KG1 (cell line): ENCODE results near the gene STK16.

Source experiments
- DNase-seq: peaks from one replicate; lab custom pipeline; 2025; lab: John Stamatoyannopoulos, UW

The STK16 gene

DNA sequence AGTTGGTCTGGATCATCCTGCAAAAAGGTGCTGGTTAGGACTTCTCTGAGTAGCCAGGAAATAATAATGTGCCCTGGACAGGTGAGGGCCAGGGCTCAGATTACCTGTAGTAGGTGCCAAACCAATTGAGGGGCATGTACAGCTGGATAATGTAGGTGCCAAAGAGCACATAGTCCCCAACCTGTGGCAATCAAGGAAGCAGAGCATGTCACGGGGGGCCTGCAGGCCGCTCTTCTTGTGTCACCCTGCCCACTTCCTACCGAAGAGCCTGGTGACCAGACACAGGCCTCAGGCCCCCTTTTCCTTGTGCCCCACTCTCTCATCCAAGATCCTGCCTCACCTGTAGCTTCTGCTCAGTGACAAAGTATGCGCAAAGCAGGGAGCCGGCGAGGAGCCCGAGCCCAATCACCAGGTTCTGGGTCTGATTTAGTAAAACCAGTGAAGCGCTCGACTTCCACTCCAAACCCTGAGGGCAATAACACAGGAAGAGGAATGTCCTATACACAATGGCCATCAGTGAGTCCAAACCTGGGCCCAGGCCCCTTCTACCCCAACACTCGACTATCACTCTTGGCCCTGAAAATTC, 31.7 kb upstream of the STK16 start:
- no peak for DNase-seq

- no peak for DNase-seq
Measured at GRCh38 chr2:219214141-219214540, 31.1 kb upstream of the STK16 start.

DNA sequence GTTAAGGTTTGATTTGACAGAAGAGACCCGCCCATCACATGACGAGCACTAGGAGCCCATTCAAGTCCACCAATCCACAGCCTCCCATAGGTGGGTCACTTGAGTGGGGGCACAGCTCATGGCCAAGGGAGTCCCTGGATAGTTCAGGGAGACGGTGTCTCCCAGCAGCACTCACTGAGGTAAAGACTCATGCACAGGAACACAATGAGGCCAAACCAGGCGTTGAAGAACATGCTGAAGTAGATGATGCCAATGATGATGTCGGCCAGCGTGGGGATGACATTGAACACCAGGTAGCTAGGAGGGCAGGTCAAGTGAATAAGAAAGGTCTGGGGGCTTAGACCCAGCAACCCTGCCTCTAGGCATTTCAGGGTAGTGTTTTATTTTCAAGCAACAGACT, 30.5 kb upstream of the STK16 start:
- DNase-seq: no peak

- DNase-seq: no peak
Measured at GRCh38 chr2:219215871-219216534, 29.3 kb upstream of the STK16 start.

- no peak for DNase-seq
Measured at GRCh38 chr2:219216535-219216915, 28.8 kb upstream of the STK16 start.

- DNase-seq: no peak
Measured at GRCh38 chr2:219218217-219218731, 27.0 kb upstream of the STK16 start.

- DNase-seq: no peak
Measured at GRCh38 chr2:219218732-219219701, 26.3 kb upstream of the STK16 start, which contains the start of gene ABCB6. Gene ABCB6, minus strand, starts transcription at chr2:219218958. Its CDS starts 285 bp downstream, at chr2:219218673.

GRCh38 chr2:219219784-219220532, 25.3 kb upstream of the STK16 start:
- no peak for DNase-seq

GRCh38 chr2:219220652-219221402, 24.5 kb upstream of the STK16 start:
- no peak for DNase-seq

GRCh38 chr2:219221957-219222518, 23.2 kb upstream of the STK16 start:
- DNase-seq: no peak

- DNase-seq: no peak
Measured at GRCh38 chr2:219223831-219224610, 21.3 kb upstream of the STK16 start.

DNA sequence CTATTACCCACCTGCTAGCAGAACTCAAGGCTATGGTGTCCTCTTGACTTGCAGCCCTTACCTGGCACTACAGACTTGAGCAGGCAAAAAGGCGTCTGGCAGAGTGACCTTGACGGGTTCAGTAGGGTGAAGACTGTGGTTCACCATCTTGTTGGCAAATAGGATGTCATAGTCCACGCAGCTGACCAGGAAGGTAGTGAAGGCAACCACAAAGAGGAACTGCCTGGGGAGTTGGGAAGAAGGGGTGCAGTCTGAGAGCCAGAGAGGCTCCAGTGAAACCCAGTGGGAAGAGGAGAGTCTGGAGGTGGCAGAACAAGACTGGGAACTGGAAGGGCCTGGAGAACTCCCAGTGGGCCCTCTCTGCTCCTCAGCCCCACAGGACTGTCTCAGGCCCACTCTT, 19.9 kb upstream of the STK16 start:
- DNase-seq: no peak

GRCh38 chr2:219228041-219228910, 17.0 kb upstream of the STK16 start:
- DNase-seq: no peak

GRCh38 chr2:219228911-219229304, 16.4 kb upstream of the STK16 start:
- DNase-seq: no peak

DNA sequence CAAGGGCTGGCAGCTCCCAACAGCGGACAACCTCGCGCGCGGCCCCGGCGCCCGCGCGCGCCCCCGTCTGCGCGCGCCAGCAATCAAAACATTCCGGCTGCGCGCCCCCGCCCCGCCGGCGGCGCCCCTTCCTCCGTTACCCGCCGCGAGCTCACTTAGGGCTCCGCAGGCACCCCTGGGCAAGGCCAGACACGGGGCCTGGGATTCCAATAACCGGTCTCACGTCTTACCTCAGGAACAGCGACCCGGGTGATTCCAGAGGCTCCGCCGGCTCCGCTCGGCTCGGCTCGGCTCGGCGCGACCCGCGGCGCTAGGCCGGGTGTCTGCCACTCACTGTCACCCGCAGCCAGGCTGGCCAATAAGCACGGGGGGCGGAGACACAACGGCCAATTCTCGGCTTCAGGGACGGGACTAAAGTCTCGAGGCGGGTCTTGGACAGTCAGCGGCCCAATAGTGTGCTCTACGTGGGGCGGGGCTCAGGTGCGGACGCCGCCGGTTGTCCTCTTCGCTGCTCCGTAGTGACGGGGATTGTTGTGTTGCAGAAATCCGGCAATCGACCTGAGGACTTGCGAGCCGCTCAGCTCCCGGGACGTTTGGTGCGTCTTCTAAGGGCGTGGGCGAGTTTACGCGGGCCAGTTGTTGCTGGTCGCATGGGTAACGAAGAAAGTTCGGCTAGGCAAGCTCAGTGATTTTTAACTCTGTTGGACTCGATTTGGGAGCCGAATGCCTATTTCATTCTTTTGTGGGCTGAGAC, 15.8 kb upstream of the STK16 start, which contains the start of the genes ANKZF1 and ATG9A:
TSS of gene ANKZF1 (plus strand) at position 502 of the 754 bp plus-strand sequence. CDS start 452 bp downstream, outside the sequence.
TSS of gene ATG9A (minus strand) at position 332 of the 754 bp plus-strand sequence. CDS start 1,612 bp downstream, outside the sequence.
- peak; percentile 96 for DNase-seq

GRCh38 chr2:219230059-219230540, 15.2 kb upstream of the STK16 start:
- no peak for DNase-seq

DNA sequence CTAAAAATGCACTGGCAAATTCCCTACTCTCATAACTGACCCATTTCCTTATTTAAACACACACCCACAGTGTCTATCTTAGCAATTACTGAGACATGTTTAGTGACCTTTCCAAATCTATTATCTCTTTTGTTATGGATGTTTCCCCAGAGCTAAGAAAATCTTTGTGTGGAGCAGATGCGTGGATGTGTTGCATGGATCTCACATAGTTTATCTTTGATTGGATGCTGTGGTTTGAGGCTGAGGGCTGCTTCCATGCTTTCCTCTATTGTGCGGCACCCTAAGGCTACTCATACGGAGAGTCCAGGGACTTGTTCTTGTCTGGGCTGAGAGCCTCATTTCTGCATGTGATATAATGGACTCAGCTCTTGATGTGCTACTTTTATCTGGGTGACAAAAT, 10.9 kb upstream of the STK16 start:
- DNase-seq: no peak

- DNase-seq: no peak
Measured at GRCh38 chr2:219243291-219243761, 2.0 kb upstream of the STK16 start.
